SK-N-SH treated with all-trans-retinoic acid at 6 μM for 48 hours (cell line): ENCODE measurements around the gene ILF3.

Source experiments
- CREB5 ChIP-seq: fragments of 250-450 bp; sonication (Bioruptor Pico); IDR thresholded peaks from 2 replicates; pipeline ENCODE4 v1.5.1; 2020; ENCODE audit warnings: low read depth, mild to moderate bottlenecking, moderate library complexity
- ZFP3 ChIP-seq: fragments of 250-450 bp; sonication (Bioruptor Pico); IDR thresholded peaks from 2 replicates; pipeline ENCODE4 v1.5.0; 2020; ENCODE audit warnings: mild to moderate bottlenecking, moderate library complexity

- TF ChIP-seq CREB5 = no peak
- TF ChIP-seq ZFP3 (CRISPR knock-in tag) = no peak
These were observed 19.7 kb upstream of the ILF3 start for GRCh38 chr19:10634430-10634829.
